Neural cell (in vitro differentiated cells): ENCODE data around the gene MAP1LC3B2.

Experiments used
- CTCF ChIP-seq: fragments of 450-650 bp; IDR thresholded peaks from 2 replicates; pipeline ENCODE4 v1.5.1; 2014; ENCODE audit warnings: antibody characterized with exemption, mild to moderate bottlenecking, moderate library complexity; ENCODE audit not compliant: poor library complexity, severe bottlenecking
- MXI1 ChIP-seq: fragments of 450-650 bp; conservative IDR thresholded peaks from 2 replicates; pipeline ENCODE4 v1.6.1; 2014; ENCODE audit warnings: antibody characterized with exemption, mild to moderate bottlenecking; ENCODE audit not compliant: poor library complexity, severe bottlenecking
- RAD21 ChIP-seq: fragments of 450-650 bp; conservative IDR thresholded peaks from 2 replicates; pipeline ENCODE4 v1.6.1; 2014; ENCODE audit warnings: antibody characterized with exemption, mild to moderate bottlenecking, moderate library complexity
- REST ChIP-seq: IDR thresholded peaks from 2 replicates; pipeline ENCODE4 v1.6.1; 2012; ENCODE audit warnings: borderline replicate concordance
- SMC3 ChIP-seq: fragments of 450-650 bp; conservative IDR thresholded peaks from 2 replicates; pipeline ENCODE4 v1.6.1; 2014; ENCODE audit warnings: antibody characterized with exemption, mild to moderate bottlenecking, moderate library complexity; ENCODE audit not compliant: poor library complexity
- TAF1 ChIP-seq: IDR thresholded peaks from 2 replicates; pipeline ENCODE4 v1.6.1; 2012; ENCODE audit warnings: low read depth

- TF ChIP-seq MXI1 (no peak), TAF1 (no peak), RAD21 (no peak), CTCF (no peak), REST (no peak), SMC3 (no peak)
These were observed 38.2 kb upstream of the MAP1LC3B2 start for GRCh38 chr12:116520801-116521471.
